ENCODE data around the gene ATIC.

ATIC gene

DNA sequence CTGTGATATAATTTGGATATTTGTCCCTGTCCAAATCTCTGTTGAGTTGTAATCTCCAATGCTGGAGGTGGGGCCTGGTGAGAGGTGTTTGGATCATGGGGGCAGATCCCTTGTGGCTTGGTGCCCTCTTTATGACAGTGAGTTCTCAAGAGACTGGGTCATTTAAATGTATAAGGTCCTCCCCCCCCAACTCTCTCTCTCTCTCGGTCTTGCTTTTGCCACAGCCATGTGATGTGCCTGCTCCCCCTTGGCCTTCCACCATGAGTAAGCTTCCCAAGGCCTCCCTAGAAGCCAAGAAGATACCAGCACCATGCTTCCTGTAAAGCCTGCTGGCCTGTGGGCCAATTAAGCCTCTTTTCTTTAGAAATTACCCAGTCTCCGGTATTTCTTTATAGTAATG lies 65.4 kb downstream of the ATIC start:
- no peak for DNase-seq

DNA sequence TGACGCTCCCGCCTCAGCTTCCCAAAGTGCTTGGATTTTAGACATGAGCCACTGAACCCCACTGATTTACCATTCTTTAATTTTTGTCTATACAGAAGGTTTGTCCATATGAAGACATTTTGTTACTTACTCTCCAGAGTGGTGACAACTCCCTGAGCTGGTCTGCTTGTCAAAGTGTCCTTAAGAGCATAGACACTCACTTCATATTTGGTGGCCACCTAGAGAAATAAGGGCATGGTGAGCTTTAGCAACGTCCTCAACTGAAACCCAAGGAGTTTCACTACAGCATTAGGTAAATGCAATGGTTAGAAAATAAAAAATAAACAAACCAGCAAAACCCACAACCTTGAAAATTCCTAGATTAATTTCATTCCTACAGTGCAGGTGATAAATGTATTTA lies 66.2 kb downstream of the ATIC start:
- DNase-seq = no peak

DNA sequence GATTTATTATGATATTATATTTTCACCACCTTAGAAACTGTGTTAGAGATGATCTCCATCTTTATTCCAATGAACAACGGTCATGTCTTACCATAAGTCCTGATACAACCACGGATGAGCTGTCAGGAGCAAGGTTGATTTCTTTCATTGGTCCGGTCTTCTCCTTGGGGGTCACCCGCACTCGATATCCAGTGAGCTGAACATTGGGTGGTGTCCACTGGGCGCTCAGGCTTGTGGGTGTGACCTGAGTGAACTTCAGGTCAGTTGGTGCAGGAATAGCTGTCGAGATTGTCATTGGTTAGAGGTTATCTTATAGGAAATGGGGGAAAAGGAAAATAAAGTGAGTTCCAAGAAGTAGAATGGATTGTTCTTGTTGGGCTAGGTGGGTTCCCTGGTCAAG lies 67.2 kb downstream of the ATIC start:
- DNase-seq = no peak

DNA sequence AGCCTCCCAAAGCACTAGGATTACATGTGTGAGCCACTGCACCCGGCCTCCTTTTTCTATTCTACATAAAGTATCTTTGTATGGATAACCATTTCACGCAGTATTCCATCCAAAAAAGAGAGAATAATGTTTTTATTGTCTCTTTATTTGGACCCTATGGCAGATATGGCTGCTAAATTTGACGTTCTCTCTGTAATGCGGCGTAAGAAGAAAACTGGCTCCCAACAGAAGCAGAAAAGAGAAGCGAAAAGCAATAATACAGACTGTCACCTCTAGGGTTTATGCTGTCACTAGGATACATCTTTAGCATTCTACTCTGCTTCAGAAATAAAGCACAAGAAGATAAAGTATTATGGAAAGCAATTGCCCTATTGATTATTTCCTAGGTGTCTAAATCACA lies 68.1 kb downstream of the ATIC start:
- no peak for DNase-seq

DNA sequence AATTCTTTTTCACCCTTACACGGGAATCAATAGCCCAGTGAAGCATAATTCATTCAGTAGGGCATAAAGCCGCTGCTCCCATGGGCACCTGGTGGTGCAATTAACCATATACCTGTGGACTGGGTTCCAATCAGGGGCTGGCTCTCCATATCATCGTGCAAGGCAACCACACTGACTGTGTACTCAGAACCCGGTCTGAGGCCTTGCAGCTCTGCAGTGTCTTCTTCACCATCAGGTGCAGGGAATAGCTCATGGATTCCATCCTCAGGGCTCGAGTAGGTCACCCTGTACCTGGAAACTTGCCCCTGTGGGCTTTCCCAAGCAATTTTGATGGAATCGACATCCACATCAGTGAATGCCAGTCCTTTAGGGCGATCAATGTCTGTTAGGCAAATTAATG lies 68.8 kb downstream of the ATIC start:
- DNase-seq = no peak

DNA sequence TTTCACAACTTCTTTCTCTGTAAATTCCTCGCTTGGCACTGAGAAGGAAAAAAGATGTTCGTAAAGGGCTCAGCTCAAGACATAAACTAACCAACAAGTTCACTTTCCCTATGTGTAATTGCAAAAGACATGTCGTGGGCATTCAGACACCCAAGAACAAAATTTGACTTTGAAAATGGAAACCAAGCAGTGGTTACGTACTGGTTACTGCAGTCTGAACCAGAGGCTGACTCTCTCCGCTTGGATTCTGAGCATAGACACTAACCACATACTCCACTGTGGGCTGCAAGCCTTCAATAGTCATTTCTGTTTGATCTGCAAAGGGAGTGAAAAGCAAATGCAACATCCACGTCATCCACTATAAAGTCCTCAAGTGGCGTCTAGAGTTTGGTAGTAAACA lies 70.2 kb downstream of the ATIC start:
- DNase-seq = no peak

DNA sequence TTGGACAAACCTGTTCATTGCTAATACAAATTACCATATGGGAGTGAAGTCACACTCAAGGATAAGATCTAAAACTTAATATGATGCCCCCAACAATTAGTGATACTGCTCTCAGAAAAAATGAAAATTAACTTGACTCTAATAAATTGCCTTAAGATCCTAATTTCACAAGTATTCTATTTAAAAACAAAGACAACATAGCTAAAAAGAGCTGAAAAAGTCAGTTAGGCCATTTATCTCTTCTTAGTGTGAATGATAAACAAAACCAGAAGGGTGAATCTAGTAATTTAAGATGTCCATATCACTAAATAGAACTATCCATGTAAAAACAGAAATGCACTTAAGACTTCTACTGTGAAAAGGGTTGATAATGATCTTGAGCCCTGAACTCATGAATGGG lies 70.6 kb downstream of the ATIC start:
- no peak for DNase-seq

DNA sequence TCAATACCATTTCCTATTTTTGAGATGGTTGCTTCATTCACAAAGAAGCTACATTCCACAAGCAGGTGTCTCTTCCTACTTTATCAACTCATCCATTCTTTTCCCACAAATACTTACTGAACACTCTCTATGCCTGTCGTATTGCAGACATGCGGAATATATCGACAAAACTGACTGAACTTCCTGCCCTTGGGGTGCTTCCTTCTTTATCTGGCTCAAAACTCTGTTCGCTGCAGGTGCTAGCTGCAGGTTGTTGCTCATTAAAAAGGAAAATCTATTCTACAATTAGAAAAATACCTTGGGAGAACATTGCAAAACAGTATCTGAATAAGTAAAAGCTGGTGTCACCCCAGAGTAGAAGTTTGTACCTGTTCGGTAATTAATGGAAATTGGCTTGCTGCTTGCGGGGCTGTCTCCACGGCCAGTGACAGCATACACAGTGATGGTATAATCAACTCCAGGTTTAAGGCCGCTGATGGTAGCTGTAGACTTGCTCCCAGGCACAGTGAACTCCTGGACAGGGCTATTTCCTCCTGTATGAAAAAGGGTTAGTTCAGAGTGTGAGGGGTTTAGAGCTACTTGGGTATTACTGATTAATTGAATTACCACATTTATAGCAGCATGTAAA lies 71.9 kb downstream of the ATIC start:
- no peak for DNase-seq

DNA sequence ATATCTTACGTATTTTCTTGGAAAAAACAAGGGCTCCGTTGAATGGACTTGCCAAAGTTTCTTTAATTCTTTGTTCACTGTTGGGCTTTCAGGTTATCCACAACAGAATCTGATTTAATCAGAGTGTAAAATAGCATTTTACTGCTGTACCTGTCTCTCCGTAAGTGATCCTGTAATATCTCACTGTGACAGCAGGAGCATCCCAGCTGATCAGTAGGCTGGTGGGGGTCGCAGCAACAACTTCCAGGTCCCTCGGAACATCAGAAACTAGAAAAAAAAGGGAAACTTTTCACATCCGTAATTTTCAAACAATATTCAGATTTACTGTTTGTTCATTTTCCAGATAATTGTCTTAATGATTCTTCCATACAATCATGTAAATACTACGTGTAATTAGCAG lies 72.9 kb downstream of the ATIC start:
- no peak for DNase-seq

DNA sequence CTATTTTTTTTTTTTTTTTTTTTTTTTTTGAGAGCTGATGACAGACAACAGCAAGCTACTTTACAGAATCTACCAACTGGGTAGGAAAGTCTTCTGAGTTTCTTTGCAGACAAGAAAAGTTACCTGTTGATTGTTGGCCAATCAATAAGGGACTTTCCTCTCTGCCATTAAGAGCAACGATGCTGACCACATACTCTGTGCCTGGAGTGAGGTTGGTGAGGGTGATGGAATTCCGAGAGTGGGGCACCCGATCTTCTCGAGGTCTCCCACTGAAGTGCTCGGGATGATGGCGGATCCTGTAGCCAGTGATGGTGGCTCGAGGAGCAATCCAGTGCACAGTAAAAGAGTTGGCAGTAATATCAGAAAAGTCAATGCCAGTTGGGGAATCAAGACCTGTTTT lies 74.7 kb downstream of the ATIC start:
- DNase-seq = no peak

DNA sequence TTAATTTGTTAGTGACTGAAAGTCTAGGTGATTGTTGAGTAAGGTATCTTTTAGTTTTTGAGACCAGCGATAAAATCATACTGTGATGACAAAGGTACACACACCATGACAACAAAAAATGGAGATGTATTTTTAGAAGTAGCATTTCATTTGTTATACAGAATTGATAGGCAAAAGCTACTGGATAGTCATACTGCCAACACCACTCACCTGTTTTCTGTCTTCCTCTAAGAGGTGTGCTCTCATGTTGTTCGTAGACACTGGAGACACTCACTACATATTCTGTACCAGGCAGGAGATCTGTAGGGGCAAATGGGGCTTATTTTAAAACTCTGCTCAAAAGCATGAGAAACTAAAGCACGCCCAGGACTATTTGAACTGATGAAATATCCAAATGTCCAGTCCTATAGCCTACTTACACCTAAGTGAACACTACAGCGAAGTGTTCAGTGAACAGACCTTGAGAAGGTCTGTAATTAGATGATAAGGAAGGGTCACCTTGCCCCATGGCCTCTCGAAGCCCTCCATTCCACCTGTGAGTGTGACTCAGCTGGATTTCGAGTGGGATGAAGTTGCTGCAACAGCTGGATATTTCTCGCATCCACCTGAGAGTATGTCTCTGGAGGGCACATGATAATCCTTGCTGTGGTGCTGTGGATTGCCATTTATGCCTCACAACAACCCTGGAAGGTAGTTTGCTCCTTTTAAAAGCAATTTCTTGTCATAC lies 76.3 kb downstream of the ATIC start:
- DNase-seq = no peak

DNA sequence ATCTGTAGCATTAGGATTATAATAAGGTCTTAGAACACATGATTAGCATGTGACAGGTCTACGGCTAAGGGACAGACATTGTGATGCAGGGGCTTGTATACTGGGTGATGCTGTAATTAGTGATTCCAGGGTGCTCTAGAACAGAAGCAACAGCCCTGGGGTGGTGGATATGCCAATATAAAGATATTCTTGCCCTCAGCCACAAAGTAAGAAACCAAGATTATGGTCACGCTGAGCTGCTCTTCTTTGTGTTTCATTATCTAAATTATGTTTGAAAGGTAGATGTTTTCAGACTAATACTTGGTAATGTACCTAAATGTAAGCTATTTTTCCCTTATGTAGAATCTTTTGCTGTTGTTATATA lies 78.7 kb downstream of the ATIC start:
- DNase-seq = no peak

DNA sequence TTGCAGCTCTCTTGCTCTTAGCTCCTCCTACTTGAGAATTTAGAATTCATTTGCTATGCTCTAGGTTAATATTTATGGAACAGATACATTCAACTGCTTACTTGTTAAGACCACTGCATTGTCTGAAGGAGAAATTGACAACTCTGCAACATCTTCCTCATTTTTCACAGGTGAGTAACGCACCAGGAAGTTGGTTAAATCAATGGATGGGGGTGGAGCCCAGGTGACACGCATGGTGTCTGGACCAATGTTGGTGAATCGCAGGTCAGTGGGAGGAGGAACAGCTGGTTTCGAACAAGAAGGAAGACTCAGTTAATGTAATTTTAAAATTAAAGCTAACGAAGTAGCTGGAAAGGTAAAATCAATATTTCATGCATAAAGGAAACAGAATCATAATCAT lies 79.7 kb downstream of the ATIC start:
- DNase-seq = no peak

DNA sequence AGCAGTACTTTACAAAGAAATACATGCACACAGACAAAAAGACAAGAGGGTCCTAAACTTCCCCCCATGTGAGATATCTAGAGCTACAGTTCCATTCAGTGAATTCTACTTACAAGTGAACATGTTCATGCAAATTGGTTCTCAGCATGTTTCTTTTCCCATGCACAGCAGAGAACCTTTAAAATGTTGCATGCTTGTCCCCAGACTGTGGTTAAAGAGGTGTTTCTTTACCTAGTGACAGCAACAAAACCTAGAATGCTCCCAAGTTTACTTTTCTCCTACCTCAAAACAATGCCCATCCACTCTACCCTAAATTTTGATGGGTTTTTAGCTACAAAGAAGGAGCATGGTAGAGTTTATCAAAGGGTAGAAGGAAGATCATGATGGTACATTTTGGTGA lies 80.3 kb downstream of the ATIC start:
- DNase-seq = no peak

DNA sequence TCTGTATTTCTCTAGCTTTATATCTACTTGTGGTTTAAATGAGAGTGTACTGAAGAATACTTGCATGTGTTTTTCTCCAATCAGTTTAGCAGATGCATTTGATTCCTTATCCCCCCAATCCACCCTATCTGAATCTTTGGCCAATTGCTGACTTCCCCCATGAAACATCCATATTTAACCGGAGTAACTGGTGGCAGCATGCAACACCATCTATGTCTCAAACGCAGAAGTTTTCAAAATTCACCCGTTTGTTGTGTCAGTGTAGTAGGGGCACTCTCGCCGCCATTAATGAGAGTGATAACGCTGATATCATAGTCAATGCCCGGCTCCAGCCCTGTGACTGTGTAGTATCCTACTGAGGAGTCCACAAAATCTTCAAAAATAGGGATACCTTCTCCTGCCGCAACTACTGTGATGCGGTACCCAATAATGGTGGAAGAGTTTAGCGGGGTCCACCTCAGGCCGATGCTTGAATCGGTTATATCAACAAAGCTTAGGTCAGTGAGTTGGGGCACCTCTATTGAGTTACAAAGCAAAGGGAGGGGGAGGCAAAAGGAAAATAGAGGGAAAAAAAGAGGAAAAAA lies 80.9 kb downstream of the ATIC start:
- no peak for DNase-seq

DNA sequence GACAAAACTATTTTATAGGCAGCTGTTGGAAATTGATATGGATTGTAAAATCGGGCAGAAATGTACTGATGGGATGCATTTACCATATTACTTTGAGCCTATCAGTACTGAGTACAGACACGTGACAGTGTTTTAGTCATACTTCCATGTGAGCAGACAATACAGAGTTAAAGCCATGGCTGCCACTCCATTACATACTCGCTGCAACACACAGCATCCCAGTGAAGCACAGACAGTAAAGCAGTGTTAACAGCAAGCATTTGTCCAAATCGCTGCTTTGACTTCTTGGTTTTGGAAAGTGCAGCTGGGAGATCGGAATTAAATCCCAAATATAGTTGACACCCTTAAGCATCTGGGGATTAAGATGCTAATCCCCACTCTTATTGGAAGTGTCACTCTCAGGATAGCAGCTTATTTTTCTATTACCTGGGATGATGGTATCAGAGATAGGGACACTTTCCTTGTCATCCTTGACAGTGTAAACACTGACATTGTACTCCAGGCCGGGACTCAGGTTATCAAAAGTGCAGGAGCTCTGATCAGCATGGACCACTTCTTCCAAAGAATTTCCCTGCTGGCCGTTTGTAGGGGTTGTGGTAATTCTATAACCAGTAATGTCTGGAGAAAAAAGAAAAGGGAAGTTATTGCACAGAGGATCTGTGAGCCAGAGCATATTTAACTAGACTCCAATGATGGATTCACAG lies 82.4 kb downstream of the ATIC start:
- DNase-seq = no peak

DNA sequence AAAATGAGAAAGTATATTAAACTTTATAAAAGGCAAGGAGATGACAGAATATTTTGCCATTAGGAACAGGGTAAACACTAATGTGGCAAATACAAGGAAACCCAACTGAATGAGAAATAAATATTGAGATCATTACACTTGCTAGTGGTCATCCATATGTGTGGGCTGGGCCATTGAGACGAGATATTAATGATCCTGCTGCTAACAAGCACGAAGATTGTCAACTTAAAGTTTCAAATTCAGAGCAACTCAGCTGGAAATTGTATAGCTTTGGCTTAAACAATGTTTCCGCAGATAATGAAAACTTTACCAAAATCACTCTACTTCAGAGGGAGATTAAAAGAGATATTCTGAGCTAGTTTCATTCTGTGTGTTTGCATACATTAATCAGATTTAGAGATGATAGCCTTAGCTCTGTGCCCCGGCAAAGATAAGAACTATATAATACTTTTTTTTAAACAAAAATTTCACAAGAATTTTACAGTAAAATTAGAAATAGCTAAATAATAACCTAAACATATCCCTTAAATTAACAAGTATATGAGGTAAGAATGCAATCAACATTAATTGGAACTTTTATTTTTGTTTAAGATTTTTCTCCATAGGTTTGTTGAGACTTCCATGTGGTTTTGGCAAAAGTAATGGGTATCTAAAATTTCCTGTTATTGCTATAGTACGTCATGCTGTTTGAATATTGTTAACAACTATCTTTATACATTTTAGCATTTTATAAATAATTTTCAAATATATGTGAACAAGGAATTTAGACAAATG lies 84.0 kb downstream of the ATIC start:
- no peak for DNase-seq

DNA sequence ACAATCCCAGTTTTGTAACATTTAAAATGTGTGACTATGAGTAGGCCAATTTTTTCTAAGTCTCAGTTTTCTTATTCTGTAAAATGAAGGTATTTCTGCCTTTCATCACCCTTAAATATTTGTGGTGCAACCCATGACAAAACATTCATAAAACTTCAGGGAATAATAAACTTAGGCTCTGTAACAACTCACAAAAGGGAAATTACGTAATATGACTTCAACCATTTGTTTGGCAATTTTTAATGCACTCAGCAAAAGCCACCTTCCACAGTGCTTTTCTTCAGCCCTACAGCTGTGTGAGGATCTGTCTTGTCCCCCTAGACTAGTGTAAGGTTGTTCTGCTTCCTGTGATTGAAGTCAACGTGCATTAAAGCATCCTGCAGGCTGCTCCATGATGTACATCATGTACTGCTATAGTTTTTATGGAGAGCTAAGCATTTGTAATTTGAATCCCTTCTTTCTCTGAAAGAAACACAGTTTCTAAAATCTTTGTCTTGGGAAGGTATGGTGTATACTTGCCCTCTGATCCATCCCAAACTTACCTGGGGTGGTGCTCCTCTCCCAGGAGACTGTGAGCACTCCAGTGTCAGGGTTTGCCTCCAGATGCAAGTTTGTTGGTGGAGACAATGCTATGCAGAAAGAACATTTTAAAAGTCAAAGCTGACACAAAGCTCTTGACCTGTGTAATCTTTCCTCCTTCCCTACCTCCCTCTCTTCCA lies 84.9 kb downstream of the ATIC start:
- DNase-seq = no peak

DNA sequence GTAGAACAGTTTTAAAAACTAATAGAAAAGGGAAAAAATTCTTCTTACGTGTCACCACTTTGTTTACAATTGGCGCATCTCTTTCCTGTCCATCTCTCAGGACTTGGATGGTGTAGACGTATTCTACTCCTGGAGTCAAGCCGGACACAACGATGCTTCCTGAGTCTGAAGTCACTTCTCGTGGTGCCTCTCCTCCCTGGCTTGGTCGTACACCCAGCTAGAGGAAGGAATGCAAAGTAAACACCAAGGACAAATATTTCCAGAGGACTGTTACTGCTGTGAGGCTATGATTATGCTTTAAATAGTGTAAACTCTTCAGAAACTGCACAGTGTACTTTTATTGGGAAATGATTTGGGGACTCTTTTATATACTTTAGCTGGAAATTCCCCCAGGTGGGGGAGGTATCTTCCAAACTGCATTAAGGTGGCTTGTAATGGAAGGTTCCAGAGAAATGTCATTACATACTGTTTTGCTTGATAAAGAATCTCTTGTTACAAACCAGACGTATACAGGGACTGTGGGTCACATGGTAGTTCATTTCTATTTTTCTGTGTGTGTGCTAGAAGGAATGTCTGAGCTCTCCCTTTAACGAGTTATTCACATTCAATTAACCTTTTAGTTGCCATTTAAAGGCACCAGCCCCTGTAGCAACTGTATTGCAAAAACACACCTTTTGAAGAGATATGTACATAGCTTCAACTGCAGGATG lies 85.9 kb downstream of the ATIC start:
- no peak for DNase-seq

DNA sequence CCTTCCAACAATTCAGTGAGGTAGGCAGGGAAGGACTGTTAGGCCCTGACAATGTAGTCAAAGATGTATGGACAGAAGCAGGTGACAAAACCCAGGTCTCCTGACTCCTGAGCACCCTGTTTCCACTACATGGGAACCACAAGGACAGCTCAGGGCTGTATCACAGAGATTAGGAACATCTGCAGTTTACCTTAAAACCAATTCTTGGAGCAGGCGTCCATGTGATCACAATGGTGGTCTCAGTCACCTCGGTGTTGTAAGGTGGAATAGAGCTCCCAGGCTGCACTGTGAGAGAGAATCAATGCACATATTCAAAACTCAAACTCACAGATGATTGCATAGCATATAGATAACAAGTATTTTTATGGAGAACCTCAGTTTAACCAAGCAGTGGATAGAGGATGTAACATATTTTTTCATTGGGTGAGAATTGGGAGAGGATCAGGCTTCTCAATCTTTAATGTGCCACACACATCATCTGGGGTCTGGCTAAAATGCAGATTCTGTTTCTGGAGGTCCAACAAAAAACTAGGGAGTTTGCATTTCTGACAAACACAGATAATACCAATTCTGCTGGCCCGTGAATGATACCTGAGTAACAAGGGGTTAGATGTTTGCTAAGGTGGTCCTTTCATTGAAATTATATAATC lies 87.3 kb downstream of the ATIC start:
- no peak for DNase-seq
